Tibial nerve (tissue), 4 donors: Measurements from ENCODE around the gene CCR5AS.

Source experiments
- DNase-seq, 2 donors: peaks; one replicate each; pipeline ENCODE4 v3.0.0-alpha.2; 2019; ENCODE audit warnings: low spot score in 2 of 2
- H3K27ac ChIP-seq, 4 donors: fragments of 200-600 bp; sonication (generic) in 3 of 4; one replicate each; pipeline ENCODE4 v1.5.1; 2017 to 2019; ENCODE audit warnings: mild to moderate bottlenecking in 1 of 4
- H3K27me3 ChIP-seq, 2 donors: fragments of 200-600 bp; sonication (generic) in 1 of 2; one replicate each; pipeline versions ENCODE4 v1.5.1 to v1.6.0; 2017 to 2019
- H3K36me3 ChIP-seq, 3 donors: fragments of 200-600 bp; sonication (generic); one replicate each; pipeline ENCODE4 v1.5.1; 2018 to 2019
- H3K4me1 ChIP-seq, 4 donors: fragments of 200-600 bp; sonication (generic) in 3 of 4; one replicate each; pipeline ENCODE4 v1.5.1; 2017 to 2019
- H3K4me3 ChIP-seq, 4 donors: fragments of 200-600 bp; sonication (generic) in 3 of 4; one replicate each; pipeline ENCODE4 v1.5.1; 2017 to 2019; ENCODE audit warnings: mild to moderate bottlenecking in 1 of 4, moderate library complexity in 1 of 4
- H3K9me3 ChIP-seq, 4 donors: fragments of 200-600 bp; sonication (generic) in 3 of 4; one replicate each; pipeline ENCODE4 v1.5.1; 2017 to 2019
- EP300 ChIP-seq, 2 donors: sonication (generic); formaldehyde crosslinking; IDR thresholded peaks; one replicate each; pipeline ENCODE4 v1.6.1; 2017; ENCODE audit warnings: antibody characterized with exemption in 2 of 2, mild to moderate bottlenecking in 1 of 2
- POLR2A ChIP-seq, 2 donors: fragments of 450-650 bp; IDR thresholded peaks; one replicate each; pipeline ENCODE4 v1.6.1; 2017; ENCODE audit warnings: antibody characterized with exemption in 2 of 2, mild to moderate bottlenecking in 2 of 2, moderate library complexity in 2 of 2
- WGBS, 2 donors: methylation state at CpG; one replicate each; pipeline ENCODE4 v1.1.5; 2018; 5-methylcytosine and 5-hydroxymethylcytosine counted together
- TF ChIP-seq, protein P1 (sequence below), 5 experiments: fragments of 200-600 bp in 3 of 5; fragments of 450-650 bp in 2 of 5; sonication (generic) in 3 of 5; IDR thresholded peaks; one replicate each; pipeline ENCODE4 v1.5.1; 2016 to 2019; ENCODE audit warnings: antibody characterized with exemption in 5 of 5, mild to moderate bottlenecking in 3 of 5, moderate library complexity in 2 of 5

Gene CCR5AS

GRCh38 chr3:46383951-46384330 lies 22.9 kb downstream of the CCR5AS start:
- H3K4me3 ChIP-seq: no peak overlapping the region
- H3K36me3 ChIP-seq: no peaks in the 10 kb centered on the region
- TF ChIP-seq POLR2A (IDR thresholded peaks at IDR 0.05): no peak
- TF ChIP-seq, protein P1, sequence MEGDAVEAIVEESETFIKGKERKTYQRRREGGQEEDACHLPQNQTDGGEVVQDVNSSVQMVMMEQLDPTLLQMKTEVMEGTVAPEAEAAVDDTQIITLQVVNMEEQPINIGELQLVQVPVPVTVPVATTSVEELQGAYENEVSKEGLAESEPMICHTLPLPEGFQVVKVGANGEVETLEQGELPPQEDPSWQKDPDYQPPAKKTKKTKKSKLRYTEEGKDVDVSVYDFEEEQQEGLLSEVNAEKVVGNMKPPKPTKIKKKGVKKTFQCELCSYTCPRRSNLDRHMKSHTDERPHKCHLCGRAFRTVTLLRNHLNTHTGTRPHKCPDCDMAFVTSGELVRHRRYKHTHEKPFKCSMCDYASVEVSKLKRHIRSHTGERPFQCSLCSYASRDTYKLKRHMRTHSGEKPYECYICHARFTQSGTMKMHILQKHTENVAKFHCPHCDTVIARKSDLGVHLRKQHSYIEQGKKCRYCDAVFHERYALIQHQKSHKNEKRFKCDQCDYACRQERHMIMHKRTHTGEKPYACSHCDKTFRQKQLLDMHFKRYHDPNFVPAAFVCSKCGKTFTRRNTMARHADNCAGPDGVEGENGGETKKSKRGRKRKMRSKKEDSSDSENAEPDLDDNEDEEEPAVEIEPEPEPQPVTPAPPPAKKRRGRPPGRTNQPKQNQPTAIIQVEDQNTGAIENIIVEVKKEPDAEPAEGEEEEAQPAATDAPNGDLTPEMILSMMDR (IDR thresholded peaks at IDR 0.05): no peak
- no peak for TF ChIP-seq EP300 (IDR thresholded peaks at IDR 0.05)
- H3K27ac ChIP-seq: peak overlapping the region in 1 of 4 donors; percentile 30
- WGBS, 2 donors: 59 to 67% methylated on average over 5 of the region's 5 CpGs
- H3K4me1 ChIP-seq: peaks cover 0 to 12% (median 6%) of the 10 kb centered on the region in 4 donors
- DNase-seq: no peak
- no peaks in the 10 kb centered on the region for H3K9me3 ChIP-seq
- no peaks in the 10 kb centered on the region for H3K27me3 ChIP-seq

DNA sequence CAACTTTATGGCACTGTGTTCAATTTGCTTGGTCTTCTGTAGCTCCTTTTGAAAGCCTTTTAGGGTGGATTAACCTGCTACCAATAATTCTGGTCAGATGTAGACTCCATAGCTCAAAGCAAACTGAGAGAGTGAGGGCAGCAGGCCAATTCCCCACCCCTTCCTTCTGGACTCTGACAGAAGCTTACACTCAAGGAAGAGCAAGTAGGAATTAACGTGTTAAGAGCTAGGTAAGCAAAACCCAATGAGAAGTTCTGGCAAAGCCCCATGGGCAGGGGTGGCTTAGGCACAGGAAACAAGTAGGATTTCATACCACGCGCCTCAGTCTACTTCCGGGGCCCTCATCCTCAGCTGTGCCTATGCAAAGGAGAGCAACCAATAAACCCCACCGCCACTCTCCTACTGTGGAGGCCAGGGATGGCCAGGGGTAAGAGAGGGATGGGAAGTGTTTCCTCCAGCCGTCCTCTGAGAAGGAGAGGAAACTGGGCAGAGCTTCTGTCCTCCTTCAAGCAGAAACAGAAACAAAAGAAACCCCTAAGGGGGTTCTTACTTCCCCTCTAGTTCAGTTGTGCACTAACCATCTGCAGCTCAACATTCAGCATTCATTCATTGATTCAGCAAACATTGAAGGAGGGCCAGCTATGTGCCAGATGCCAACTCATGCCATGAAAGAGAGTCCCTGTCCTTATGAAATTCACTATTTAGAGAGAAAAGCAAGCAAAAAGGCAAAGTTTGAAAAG lies 23.5 kb downstream of the CCR5AS start:
- H3K27me3 ChIP-seq: no peaks in the 10 kb centered on the region
- no peak for TF ChIP-seq EP300 (IDR thresholded peaks at IDR 0.05)
- TF ChIP-seq POLR2A (IDR thresholded peaks at IDR 0.05): no peak
- TF ChIP-seq, protein P1 (IDR thresholded peaks at IDR 0.05): no peak
- DNase-seq: no peak
- H3K27ac ChIP-seq: peak overlapping the region in 1 of 4 donors; percentile 30
- WGBS, 2 donors: 61% methylated on average over 6 of the region's 6 CpGs
- H3K4me3 ChIP-seq: no peak overlapping the region
- no peaks in the 10 kb centered on the region for H3K36me3 ChIP-seq
- no peaks in the 10 kb centered on the region for H3K9me3 ChIP-seq
- peaks cover 0 to 12% (median 6%) of the 10 kb centered on the region in 4 donors for H3K4me1 ChIP-seq

GRCh38 chr3:46381625-46382024 lies 25.2 kb downstream of the CCR5AS start:
- peaks cover 0 to 12% (median 6%) of the 10 kb centered on the region in 4 donors for H3K4me1 ChIP-seq
- H3K4me3 ChIP-seq: no peak overlapping the region
- TF ChIP-seq, protein P1 (IDR thresholded peaks at IDR 0.05): no peak
- TF ChIP-seq EP300 (IDR thresholded peaks at IDR 0.05) (no peak), POLR2A (IDR thresholded peaks at IDR 0.05) (no peak)
- H3K27ac ChIP-seq: no peak overlapping the region
- H3K9me3 ChIP-seq: no peaks in the 10 kb centered on the region
- no peaks in the 10 kb centered on the region for H3K27me3 ChIP-seq
- DNase-seq: no peak
- 50 to 58% methylated on average over 3 of the region's 3 CpGs for WGBS, 2 donors
- H3K36me3 ChIP-seq: no peaks in the 10 kb centered on the region

DNA sequence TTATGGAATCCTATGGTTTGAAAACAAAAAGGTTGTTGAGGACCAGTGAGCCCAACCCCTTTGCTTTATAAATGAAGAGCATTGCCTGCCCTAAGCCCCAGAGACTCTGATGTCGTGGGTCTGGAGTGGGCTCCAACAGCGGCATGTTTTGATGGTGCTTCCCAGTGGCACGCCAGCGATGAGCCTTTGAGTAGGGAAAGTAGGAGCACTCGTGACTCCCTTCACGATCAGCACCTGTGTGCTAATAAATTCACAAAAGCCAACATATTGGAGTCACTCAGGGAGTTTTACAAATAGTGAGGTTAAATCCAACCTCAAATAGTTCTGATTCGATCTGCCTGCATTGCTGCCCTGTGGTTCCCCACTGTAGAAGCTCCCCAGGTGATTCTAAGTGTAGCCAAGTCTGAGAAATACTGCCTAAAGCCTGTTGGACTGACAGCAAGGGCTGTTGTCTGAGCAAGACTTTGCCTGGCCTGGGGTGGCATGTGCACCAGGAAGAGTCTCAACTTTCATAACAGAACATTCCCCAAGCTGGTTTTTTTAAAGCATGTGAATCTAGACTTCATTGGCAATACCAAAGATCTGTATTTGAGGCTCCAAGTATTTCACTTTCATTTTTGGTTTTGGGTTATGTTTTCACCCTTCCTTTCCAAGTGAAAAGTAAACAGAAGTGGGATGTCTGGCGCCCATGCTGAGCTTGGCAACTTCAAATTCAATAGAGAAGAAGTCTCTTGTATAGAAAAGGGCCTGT lies 26.2 kb downstream of the CCR5AS start:
- H3K27ac ChIP-seq: peak overlapping the region in 3 of 4 donors; percentile 28 to 48 (median 31)
- WGBS, 2 donors: 65 to 74% methylated on average over 8 of the region's 8 CpGs
- no peak overlapping the region for H3K4me3 ChIP-seq
- peaks cover 0 to 12% (median 6%) of the 10 kb centered on the region in 4 donors for H3K4me1 ChIP-seq
- DNase-seq: no peak
- TF ChIP-seq POLR2A (IDR thresholded peaks at IDR 0.05) (no peak), EP300 (IDR thresholded peaks at IDR 0.05) (no peak)
- TF ChIP-seq, protein P1 (IDR thresholded peaks at IDR 0.05): no peak
- no peaks in the 10 kb centered on the region for H3K9me3 ChIP-seq
- no peaks in the 10 kb centered on the region for H3K27me3 ChIP-seq
- H3K36me3 ChIP-seq: no peaks in the 10 kb centered on the region

- no peaks in the 10 kb centered on the region for H3K9me3 ChIP-seq
- H3K36me3 ChIP-seq: no peaks in the 10 kb centered on the region
- DNase-seq: peak; percentile 35 to 67
- H3K27ac ChIP-seq: no peak overlapping the region
- no peak overlapping the region for H3K4me3 ChIP-seq
- 39 to 42% methylated on average over 8 of the region's 8 CpGs for WGBS, 2 donors
- peaks cover 0 to 12% (median 3%) of the 10 kb centered on the region in 4 donors for H3K4me1 ChIP-seq
- H3K27me3 ChIP-seq: no peaks in the 10 kb centered on the region
- TF ChIP-seq, protein P1 (IDR thresholded peaks at IDR 0.05): peak; percentile 18 to 42 (median 39)
- no peak for TF ChIP-seq POLR2A (IDR thresholded peaks at IDR 0.05)
- no peak for TF ChIP-seq EP300 (IDR thresholded peaks at IDR 0.05)
Measured at GRCh38 chr3:46378426-46378942, 28.4 kb downstream of the CCR5AS start.
